ENCODE results near the gene PPM1K. TPM values are rescaled to one million over a fixed set of nuclear protein-coding genes. Genes with fewer than 3 reads are reported as not detected.

The PPM1K gene
- total RNA-seq, 6 donors from 2014 or later: 18.4 to 56.0 (median 26.0) TPM

DNA sequence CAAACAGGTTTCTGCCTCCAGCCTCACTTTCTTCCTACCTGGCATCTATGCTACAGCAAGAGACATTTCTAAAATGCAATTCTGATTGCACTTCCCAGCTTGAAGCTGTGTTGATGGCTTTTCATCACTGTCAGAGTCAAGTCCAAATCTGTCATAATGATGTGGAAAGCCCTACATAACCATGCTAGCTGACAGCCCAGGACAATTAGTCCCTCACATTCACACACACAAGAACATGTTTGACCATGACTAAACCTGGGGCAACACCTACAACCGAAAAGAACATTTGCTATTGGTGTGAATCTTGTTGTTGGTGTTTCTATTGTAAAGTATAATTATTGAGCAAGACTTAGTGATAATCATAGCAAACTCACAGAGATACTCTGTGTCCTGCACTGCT lies 58.2 kb downstream of the PPM1K start:
- no peaks in the 10 kb centered on the region for H3K36me3 ChIP-seq
- H3K4me1 ChIP-seq: peaks cover 3 to 12% (median 6%) of the 10 kb centered on the region in 4 donors
- no peak for ATAC-seq (ENCODE audit: low FRiP score in 2 of 2)
- no peak for TF ChIP-seq POLR2A (IDR thresholded peaks at IDR 0.05)
- no peak for TF ChIP-seq EP300 (IDR thresholded peaks at IDR 0.05)
- no peak for TF ChIP-seq POLR2AphosphoS5 (IDR thresholded peaks at IDR 0.05)
- TF ChIP-seq, protein P1, sequence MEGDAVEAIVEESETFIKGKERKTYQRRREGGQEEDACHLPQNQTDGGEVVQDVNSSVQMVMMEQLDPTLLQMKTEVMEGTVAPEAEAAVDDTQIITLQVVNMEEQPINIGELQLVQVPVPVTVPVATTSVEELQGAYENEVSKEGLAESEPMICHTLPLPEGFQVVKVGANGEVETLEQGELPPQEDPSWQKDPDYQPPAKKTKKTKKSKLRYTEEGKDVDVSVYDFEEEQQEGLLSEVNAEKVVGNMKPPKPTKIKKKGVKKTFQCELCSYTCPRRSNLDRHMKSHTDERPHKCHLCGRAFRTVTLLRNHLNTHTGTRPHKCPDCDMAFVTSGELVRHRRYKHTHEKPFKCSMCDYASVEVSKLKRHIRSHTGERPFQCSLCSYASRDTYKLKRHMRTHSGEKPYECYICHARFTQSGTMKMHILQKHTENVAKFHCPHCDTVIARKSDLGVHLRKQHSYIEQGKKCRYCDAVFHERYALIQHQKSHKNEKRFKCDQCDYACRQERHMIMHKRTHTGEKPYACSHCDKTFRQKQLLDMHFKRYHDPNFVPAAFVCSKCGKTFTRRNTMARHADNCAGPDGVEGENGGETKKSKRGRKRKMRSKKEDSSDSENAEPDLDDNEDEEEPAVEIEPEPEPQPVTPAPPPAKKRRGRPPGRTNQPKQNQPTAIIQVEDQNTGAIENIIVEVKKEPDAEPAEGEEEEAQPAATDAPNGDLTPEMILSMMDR (IDR thresholded peaks at IDR 0.05): no peak
- WGBS, 2 donors: 82 to 90% methylated on average over 1 of the region's 1 CpG
- H3K27ac ChIP-seq: no peak overlapping the region
- no peaks in the 10 kb centered on the region for H3K27me3 ChIP-seq
- H3K4me3 ChIP-seq: no peak overlapping the region
- no peaks in the 10 kb centered on the region for H3K9me3 ChIP-seq
- no peak for DNase-seq

DNA sequence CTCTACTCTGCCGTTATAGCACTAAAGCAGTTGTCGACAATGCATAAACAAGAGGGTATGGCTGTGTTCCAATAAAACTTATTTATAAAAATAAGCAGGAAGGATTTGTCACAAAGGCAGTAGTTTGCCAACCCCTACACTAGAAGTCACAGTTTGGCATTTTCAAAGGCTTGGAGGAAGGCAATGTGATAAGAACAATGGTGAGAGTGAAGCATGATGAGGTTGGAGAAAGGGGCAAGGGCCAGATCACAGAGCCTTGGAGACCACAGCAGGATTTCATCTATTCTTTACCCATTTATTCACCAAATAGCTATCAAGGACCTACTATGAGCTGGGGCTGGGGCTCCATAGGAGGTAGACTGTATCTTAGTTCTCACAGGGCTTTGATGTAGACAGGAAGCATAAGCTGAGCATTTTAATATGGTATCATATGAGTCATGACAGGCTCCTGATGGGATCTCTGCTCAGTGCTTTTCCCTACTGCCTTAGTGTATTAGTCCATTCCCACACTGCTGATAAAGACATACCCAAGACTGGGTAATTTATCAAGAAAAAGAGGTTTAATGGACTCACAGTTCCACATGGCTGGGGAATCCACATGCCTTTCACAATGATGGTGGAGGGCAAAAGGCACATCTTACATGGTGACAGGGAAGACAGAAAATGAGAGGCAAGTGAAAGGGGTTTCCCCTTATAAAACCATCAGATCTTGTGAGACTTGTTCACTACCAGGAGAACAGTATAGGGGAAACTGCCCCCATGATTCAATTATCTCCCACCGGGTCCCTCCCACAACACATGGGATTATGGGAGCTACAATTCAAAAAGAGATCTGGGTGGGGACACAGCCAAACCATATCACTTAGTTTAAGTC lies 58.9 kb downstream of the PPM1K start:
- Histone ChIP-seq H3K4me1 (peaks cover 3 to 10% (median 5%) of the 10 kb centered on the region in 4 donors), H3K4me3 (no peak overlapping the region), H3K27me3 (no peaks in the 10 kb centered on the region), H3K36me3 (no peaks in the 10 kb centered on the region), H3K9me3 (no peaks in the 10 kb centered on the region), H3K27ac (no peak overlapping the region)
- DNase-seq (no peak), ATAC-seq (ENCODE audit: low FRiP score in 2 of 2) (no peak)
- TF ChIP-seq POLR2AphosphoS5 (IDR thresholded peaks at IDR 0.05) (no peak), POLR2A (IDR thresholded peaks at IDR 0.05) (no peak), EP300 (IDR thresholded peaks at IDR 0.05) (no peak)
- TF ChIP-seq, protein P1 (IDR thresholded peaks at IDR 0.05): no peak
- 47 to 54% methylated on average over 3 of the region's 3 CpGs for WGBS, 2 donors

GRCh38 chr4:88223516-88223915 lies 60.8 kb downstream of the PPM1K start:
- TF ChIP-seq, protein P1 (IDR thresholded peaks at IDR 0.05): no peak
- no peak for TF ChIP-seq EP300 (IDR thresholded peaks at IDR 0.05)
- TF ChIP-seq POLR2A (IDR thresholded peaks at IDR 0.05): no peak
- no peak for TF ChIP-seq POLR2AphosphoS5 (IDR thresholded peaks at IDR 0.05)
- Histone ChIP-seq H3K4me3 (no peak overlapping the region), H3K27me3 (no peaks in the 10 kb centered on the region), H3K9me3 (no peaks in the 10 kb centered on the region), H3K36me3 (no peaks in the 10 kb centered on the region), H3K4me1 (peaks cover 0 to 12% (median 5%) of the 10 kb centered on the region in 4 donors), H3K27ac (no peak overlapping the region)
- 85 to 100% methylated on average over 1 of the region's 1 CpG for WGBS, 2 donors
- DNase-seq (no peak), ATAC-seq (ENCODE audit: low FRiP score in 2 of 2) (no peak)

DNA sequence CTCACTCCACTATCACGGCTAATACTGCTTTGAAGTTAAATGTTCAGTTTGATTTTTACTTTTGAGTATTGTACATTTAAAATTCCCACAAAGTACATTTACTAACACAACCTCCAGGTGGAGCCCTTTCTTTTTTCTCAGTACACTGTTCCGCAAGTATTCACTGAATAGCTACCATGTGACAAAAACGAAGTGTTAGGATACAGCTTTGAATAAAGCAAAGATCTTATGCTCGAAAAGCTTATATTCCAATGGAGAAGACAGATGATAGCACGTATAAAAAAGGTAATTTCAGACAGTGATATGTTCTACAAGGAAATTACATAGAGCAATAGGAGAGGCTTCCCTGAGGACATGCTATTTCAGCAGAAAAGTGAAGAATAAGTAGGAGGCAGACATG lies 65.3 kb downstream of the PPM1K start:
- Histone ChIP-seq H3K27me3 (no peaks in the 10 kb centered on the region), H3K4me3 (no peak overlapping the region), H3K9me3 (no peaks in the 10 kb centered on the region), H3K36me3 (no peaks in the 10 kb centered on the region), H3K27ac (no peak overlapping the region), H3K4me1 (peaks cover 0 to 4% (median 0%) of the 10 kb centered on the region in 4 donors)
- ATAC-seq (ENCODE audit: low FRiP score in 2 of 2) (peak in 1 of 2 donors; percentile 86), DNase-seq (no peak)
- 2 to 3% methylated on average over 5 of the region's 5 CpGs for WGBS, 2 donors
- TF ChIP-seq, protein P1 (IDR thresholded peaks at IDR 0.05): peak; percentile 58 to 82 (median 68)
- TF ChIP-seq POLR2A (IDR thresholded peaks at IDR 0.05): no peak
- no peak for TF ChIP-seq POLR2AphosphoS5 (IDR thresholded peaks at IDR 0.05)
